GM19463 (cell line): ENCODE measurements around the gene UTS2R.

Experiments
- ATAC-seq: cut with Tn5 transposase; IDR thresholded peaks from one replicate; pipeline ENCODE4 v1.9.1; 2021; ENCODE audit warnings: mild to moderate bottlenecking, moderate library complexity; ENCODE audit not compliant: unreplicated experiment

The UTS2R gene

DNA sequence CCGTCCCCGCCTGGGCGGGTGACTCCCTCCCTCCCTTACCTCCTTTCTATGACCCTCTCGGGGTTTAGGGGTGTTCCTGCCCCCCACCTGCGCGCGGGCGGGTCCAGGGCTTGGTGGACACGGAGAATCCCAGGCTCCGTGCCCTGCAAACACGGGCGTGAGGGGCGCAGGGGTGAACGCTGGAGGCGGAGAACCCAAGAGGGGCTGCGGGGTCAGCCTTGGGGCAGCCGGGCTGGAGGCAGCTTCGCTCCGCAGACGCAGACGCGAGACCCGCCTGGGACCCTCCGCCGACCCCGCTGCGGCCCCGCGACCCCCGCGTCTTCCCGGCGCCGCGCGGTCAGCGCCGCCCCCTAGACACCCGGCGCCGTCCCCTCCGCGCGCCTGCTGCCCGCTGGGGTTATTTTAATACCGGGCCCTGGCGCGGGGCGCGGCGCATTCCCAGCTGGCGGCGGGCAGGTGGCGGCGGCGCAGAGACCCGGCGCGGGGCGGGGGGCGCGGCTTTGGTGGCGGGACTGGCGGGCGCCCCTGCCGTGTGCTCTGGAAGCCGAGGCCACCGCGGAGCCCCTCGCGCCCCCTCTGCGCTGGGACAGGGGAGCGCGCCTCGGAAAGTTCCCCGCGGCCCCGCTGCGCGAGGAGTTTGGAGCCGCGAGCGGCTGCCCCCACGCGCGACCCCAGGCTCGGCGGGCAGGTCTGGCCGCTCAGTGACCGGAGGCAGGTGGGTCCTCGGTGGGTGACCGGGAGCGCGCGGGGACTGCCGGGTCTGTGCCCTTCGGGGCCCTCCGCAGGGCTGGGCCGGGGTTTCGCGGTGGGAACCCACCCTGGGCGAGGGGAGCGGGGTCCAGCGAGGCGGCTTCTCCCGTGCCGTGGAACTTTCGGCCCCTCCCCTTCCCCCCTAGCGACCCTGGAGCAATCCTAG, at the start of gene UTS2R:
Gene UTS2R (plus strand): TSS at position 433 of the 916 bp plus-strand sequence. CDS start 2,560 bp downstream, outside the sequence.
- no peak for ATAC-seq

- ATAC-seq = no peak
Measured at GRCh38 chr17:82321947-82322466, 49.6 kb upstream of the UTS2R start.

DNA sequence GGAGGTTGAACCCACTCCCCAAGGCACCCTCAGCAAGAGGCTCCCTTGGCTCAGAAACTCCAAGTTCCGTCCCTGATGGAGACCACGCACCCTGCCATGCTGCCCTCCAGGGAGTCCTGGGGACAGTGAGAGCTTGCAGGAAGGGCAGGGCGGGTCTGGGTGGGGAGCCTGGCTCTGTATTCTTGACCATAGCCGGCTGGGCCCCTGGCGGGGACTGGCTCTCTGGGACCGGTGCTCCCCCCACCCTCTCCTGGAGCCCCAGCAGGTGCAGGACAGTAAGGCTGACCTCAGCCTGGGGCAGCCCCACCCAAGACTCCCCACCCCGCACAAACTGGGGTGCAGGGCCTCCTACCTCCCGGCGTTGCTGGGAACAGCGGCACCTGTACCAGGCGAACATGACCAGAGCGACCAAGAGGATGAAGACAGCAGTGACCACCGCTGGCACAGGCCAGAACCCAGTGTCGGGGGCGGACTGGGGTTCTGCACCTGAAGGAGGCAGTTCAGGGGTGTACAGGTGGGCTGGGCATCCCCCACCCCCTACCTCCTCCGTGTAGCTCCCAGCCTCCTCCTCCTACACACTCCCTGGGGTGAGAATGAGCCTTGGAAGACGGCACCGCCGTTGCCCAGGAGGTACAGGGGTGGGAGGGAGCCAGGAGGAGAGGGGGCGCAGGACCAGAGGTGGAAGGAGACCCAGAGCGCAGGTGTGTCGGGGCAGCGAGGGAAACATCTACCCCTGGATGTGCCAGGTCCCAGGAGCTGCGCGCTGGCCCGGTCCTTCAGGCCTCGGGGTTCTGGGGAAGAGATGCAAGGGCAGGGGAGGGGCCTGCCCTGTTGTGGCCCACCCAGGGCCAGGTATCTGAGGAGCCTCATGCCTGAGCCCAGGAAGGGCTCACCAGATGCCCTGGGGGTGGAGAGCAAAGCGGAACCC, 48.8 kb upstream of the UTS2R start:
- no peak for ATAC-seq

GRCh38 chr17:82323514-82324234, 47.9 kb upstream of the UTS2R start:
- no peak for ATAC-seq

- ATAC-seq = no peak
Measured at GRCh38 chr17:82324566-82325285, 46.8 kb upstream of the UTS2R start.

DNA sequence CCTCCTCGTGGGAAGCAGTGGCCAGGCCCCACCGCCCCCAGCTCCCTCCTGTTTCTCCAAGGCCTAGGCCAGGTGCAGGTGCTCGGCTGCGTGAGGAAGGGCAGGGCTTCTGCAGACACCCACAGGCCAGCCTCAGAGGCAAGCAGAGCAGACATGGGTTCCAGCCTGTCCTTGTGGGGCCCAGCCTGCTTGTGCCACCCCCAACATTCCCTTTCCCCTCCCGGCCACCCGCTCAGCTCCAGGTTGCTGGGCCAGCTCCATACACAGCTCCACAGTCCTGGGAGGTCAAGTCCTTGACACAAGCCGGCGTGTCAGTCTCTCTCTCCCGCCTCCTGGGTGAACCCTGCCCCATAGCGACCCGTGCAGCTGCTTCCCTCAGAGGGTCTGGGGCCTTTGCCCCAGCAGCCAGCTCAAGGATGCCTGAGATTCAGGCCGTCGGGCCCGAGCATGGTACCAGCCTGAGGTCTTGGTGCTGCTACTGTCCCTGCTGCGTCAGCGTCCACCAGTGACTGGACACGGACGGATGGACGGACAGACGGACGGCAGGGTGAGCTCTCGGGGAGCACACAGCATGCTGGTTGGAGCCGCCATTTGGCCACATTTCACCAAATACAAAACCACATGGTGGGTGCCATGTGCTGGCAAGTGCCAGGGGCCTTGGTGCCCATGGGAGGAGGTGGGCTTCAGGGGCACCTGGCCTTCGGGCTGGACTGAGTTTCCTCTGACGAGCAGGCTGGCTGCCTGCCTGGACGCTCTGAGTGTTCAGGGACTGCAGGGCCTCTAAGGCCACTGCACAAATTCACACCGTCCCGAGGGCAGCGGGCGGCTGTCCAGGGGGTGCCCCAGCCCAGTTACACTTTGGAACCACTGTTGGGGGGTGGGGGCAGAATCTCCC, 46.0 kb upstream of the UTS2R start:
- ATAC-seq = no peak

DNA sequence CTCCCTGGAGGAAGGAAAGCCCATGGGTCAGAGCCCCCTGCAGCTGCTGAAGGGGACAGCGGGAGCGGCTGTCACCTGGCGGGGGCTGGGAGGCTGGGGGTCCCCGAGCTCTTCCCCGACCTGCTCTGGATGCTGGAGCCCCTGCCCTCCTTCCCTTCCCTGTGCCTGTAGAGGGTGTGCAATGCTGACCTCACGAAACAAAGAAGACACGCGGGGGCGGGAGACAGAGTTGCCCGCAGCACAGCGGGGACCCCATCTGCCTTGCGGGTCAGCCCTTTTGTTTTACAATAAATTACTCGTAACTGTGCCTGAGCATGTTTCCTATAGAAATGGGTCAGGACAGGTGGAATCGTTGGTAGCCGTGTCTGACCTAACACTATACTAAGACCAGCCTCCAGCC, 44.3 kb upstream of the UTS2R start:
- ATAC-seq = no peak

- ATAC-seq = no peak
Measured at GRCh38 chr17:82327757-82328140, 43.8 kb upstream of the UTS2R start.

DNA sequence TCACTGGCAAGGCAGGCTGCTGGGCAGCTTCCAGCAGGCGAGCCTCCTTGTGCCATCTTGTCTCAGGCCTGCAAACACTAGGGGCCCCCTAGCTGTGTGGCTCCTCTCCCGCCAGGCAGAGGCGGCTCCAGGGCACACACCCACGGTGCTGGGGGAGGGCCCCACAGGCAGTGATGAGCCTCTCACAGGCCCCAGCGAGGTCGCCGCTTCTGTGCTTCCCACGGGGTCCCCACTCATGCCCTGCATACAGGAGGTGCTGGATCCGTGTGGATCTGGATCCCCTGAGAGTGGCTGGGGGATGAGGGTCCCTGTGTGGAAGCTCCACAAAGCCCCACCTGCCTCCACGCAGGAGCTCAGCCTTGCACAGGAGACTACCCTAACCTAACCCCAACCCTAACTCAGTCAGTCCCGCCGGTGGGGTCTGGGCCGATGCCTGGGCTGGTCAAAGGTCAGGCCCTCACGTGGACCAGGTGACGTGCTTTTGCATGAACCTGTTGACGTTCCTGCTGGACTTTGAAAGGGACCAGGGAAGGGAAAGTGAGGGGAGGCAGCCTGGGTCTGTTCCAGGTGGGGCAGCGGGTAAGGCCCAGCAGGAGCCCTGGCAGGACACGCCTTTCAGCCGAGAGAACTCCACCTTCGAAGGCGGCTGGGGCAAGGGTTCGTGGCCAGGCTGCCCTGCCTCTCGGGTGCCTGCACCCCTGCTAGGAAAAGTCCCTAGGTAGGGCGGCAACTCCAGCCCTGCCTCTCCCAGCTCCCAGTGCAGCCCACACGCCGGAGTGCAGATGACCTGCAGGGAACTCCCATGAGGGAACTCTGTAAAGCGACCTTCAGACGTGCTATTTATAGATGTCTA, 43.2 kb upstream of the UTS2R start:
- ATAC-seq = no peak

DNA sequence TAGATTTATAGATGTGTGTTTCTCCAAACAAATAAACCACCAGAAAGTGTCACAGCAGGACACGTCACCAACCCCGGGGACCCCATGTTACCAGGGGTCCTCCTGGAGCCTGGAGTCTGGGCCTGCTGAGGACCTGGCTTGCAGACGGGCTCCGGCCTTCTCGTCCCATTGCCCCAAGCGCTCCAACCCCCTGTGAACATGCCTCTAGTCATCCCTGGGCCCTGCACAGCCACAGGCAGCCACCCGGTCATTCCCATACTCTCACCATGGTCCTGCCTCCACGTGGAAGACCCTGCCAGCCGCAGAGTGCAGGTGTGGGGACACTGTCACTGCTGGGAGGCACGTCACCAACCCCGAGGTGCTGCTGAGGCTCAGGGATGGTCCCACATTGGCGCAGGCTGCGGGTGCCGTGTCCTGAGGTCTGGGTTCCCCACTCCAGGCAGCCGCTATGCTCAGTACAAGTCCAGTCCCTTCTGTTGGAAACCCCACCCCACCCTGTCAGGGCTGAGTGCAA, 42.5 kb upstream of the UTS2R start:
- ATAC-seq = no peak

DNA sequence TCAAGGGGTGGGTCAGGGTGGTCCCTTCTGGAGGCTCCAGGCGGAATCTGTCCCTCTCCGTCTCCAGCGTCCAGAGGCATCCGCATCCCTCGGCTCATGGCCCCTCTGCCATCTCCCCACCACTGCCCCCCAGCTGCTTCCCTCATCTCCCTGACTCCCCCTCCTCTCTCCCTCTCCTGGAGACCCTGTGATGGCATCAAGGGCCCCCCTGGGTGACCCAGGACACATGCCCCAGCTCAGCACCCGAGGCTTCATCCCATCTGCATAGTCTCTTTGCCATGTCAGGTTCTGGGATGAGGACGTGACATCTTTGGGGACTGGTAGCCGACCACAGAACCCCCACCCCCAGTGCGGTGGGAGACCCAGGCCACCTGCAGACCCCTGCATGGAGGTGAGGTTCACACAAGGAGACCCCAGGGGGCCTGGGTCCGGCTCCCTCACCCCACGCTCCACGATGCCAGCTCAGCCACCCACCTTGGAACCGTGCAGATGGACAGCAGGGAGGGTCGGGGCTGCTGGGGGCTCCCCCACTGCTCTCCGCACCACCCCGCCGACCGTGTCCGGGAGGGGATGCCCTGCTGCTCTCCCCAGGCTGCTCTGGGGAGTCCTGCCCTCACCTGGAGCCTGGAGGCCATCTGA, 41.8 kb upstream of the UTS2R start:
- ATAC-seq = no peak

GRCh38 chr17:82330322-82331239, 41.0 kb upstream of the UTS2R start:
- no peak for ATAC-seq

GRCh38 chr17:82331345-82331939, 40.1 kb upstream of the UTS2R start:
- ATAC-seq = no peak

DNA sequence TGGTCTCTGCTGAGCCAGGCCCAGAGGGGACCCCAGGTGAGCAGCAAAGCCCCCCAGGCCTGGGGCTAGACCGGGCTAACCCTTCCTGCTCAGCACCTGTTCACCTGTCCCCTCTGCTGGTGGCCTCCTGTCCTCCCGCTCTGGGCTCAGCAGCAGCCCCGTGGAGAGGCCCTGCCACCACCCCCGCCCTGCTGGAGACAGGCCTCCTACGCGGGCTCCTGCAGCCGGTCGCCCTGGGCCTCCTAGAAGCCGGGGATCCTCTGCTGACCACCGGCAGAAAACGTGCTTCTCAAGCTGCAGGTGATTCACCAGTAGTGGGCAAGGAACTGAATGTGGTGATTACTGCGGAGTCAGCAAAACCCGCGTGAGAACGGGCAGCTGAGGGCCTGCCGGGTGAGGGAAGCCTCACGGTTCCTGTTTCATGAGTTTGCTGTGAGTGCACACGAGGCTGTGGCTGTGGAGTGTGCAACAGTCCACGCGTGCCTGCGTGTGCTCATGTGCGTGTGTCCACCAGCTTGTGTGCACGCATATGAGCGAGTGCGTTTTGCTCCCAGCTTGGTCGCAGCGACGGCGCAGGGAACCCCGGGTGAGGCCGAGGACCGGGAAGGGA, 38.8 kb upstream of the UTS2R start:
- no peak for ATAC-seq

DNA sequence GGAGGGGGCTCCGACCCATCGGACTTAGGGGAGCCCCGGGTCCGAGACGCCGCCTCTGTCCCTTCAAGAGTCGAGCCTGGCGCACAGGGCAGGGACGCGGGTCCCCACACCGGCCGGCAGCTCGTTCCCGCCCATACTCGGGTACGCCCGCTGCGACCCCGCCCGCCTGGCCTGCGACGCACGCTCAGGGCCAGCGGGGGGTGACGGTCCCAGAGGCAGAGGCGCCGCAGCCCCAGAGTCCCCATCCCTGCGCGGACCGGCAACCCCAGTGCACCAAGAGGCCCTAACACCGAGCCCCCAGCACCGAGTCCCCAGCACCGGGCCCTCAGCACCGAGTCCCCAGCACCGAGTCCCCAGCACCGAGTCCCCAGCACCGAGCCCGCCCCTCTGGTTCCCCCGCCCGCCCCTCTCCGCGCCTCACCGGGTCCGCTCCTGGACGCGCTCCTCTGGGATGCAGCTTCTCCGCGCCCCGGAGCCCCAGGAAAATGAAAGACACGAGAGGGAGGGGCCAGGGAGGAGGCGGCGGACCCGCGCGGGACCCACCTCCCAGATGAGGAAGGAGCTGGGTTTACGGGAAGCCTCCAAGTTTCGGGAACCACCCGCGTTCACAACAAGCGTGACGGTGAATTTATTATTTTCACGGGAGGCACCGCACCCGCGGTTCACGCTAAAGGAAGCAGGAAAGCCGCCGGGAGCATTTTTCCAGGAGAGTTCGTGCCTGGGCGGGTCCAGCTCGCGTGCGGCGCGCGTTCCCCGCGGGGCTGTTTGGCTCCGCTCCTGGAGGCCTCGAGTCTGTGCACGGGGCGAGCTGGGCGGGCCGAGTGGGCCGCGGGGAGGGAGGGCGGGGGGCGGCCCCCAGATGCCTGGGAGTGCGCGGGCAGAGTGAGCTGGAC, 38.0 kb upstream of the UTS2R start, which contains the start of gene SECTM1:
Gene SECTM1 (minus strand): TSS at position 488 of the 893 bp plus-strand sequence. CDS start 6,526 bp downstream, outside the sequence.
- no peak for ATAC-seq
